Hematopoietic multipotent progenitor cell treated with erythropoietin and hydrocortisone succinate and interleukin-3 and kit ligand, for 17 days (in vitro differentiated cells): ENCODE results near the gene SIL1.
"Not testable (repeated sequence)": the region's sequence is repeated elsewhere in the genome, so short reads cannot be mapped to it uniquely, and the experiment has no call there.

Source experiments
- DNase-seq: peaks from one replicate; pipeline ENCODE4 v3.0.0-alpha.2; 2015; ENCODE audit warnings: low spot score

Gene SIL1

GRCh38 chr5:138937392-138938387, 260.5 kb downstream of the SIL1 start:
- no peak for DNase-seq

GRCh38 chr5:138936968-138937345, 261.2 kb downstream of the SIL1 start:
- DNase-seq = no peak

- no peak for DNase-seq
Measured at GRCh38 chr5:138936225-138936967, 261.8 kb downstream of the SIL1 start.

DNA sequence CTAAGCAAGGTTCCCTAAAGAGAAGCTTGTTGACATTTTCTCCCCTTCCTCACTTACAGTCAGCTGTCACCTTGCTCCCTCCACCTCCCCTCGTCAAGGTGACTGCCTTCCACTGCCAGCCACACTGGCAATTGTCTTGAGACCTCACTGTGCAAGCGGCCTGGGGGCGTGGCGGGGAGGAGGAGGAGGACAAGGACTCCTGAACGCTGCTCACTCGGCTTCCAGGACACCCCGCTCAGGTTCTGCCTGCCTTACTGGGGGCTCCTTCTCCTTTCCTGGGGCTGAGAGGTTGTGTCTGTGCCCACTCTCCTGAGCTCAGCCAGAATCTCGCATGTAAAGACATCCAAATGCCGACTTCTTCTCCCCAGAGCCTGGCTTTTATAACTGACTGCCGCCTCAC, 262.7 kb downstream of the SIL1 start:
- DNase-seq = no peak

DNA sequence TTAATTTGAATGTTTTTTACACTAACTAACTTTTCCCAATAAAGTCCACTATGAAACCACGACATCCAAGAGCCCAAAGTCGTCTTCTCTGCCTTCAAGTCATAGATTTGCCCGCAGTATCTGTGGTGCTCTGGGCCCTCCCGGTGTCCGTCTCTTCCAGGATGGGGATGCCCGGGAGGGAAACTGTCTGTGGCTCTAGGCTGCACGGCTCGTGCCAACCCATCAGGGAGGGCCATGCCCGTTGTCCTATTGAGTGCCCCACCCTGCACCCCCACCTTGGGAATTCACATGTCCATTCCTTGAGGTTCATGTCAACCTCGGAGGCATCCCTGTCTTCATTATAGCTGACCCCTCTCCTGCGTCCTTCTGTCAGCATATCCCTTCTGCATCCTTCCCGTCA, 263.2 kb downstream of the SIL1 start:
- DNase-seq = no peak

GRCh38 chr5:138933522-138934290, 264.5 kb downstream of the SIL1 start:
- no peak for DNase-seq

GRCh38 chr5:138932171-138932810, 265.9 kb downstream of the SIL1 start:
- DNase-seq = no peak

DNA sequence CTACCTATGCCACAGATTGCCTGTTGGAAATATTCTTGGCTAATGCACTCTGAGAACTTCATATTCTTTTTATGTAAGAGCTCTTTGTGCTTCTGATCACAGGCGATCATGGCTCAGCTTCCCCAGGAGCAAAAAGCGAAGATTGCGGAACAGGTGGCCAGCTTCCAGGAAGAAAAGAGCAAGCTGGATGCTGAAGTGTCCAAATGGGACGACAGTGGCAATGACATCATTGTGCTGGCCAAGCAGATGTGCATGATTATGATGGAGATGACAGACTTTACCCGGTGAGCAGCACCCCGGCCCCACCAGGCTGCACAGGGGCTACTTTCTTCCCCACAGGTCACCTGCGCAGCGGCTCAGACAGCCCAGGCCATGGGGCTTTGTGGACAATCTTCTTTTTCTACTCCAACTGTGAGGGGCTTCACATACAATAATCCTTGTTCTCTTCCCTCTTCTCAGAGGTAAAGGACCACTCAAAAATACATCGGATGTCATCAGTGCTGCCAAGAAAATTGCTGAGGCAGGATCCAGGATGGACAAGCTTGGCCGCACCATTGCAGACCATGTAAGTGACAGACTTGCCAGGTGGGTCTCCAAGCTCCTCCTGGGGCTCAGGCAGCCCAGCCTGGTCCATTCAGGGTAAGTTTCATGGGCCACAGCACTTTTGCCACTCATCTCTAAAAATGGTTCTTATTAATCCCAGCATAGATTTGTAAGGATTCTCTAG, 267.6 kb downstream of the SIL1 start:
- no peak for DNase-seq

DNA sequence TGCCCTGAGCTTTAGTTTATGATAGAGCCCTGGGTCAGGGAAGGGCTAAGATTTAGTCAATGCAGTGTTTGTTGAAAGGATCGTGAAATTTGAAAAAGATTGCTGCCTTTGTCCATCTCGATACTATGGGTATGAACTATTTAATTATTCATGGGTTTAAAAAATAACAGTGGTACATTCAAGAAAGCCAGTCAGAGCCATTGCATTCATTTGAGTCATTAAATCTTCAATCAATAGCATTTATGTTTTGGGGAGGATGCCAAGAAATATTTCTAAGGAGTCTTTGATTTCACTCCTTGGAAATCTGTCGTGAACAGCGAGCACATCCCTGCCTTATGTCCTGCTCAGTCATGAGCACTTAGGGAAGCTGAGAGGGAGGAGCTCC, 268.6 kb downstream of the SIL1 start:
- no peak for DNase-seq

DNA sequence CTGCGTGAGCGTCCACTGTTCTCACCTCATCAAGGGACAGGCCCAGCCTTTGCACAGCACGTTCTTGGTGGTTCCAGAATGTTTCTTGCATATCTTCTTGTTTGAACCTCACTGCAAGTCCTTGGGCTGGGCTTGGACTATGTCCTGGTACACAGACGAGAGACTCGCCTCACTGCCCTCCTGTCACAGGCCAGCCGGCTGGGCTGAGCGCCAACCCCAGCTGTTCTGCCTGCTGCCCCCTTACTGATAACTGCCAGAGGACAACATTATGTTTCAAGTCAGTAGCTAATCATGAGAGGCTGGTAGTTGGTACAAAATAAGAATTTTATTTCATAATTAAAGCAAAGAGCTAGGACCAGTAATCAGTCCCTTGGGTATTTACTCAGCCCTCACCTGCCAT, 270.2 kb downstream of the SIL1 start:
- peak; percentile 78 for DNase-seq

DNA sequence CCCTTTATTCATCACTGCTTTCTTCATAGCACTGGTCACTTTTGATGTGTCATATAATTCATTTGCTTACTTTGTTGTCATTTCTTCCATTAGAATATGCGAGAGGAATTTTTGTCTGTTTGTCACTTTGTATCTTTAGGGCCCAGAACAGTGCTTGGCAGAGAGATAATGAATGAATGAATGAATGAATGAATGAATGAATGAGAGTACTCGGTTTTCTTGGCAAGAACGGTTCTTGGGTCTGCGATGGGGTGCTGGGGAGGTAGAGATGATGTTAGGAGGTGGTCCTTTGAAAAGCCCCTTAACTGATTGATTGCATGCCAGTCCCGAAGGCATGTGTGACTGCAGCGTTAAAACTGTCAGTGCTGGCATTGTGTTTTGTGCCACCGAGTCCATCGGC, 270.6 kb downstream of the SIL1 start:
- DNase-seq = no peak

DNA sequence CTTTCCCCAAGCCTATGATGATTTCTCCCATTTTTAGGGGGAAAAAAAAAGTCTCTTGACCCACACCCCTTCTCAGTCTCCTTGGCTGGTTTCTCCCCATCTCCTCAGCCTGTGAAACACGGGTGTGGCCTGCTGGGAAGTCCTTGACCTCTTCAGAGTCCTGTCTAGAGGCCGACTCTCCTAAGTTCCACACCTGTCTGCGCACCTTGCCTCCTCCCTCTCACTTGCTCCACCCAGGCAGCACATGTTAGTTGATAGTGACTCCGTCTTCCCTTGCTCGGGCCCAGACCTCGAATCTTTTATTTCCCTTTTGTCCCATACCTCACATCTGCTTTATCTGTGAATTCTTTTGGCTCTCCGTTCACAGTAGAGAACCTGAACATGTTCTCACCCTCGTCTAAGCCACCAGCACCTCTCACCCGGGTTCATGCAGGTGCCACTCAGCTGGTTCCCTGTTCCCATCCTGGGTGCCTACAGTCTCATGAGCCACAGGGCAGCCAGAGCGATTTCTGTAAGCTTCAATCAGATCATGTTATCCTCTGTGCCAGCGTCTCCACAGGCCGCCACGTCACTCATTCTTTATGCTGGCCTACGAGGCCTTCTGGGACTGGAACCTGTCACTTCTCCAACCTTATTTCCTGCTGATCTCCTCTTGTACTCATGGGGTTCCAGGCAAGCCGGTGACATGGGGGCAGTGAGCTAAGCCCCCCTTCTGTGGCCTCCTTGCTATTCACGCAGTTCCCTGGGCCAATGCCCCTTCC, 271.3 kb downstream of the SIL1 start:
- no peak for DNase-seq

GRCh38 chr5:138926257-138926656, 271.9 kb downstream of the SIL1 start:
- no peak for DNase-seq

- no peak for DNase-seq
Measured at GRCh38 chr5:138925090-138925635, 273.0 kb downstream of the SIL1 start.

- DNase-seq = no peak
Measured at GRCh38 chr5:138922494-138922893, 275.7 kb downstream of the SIL1 start.

DNA sequence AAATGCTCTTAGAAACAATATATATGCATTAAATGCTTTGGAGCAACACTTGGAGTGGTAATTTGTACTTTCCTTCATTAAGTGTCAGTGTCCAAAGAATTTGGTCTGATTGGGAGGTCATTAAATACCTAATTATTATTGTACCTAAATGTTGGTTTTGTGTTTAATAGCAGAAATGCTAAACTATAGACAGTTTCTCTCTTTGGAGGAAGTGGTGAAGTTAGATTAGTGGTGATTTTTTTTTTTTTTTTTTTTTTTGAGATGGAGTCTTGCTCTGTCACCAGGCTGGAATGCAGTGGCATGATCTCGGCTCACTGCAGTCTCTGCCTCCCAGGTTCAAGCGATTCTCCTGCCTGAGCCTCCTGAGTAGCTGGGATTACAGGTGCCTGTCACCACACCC, 276.8 kb downstream of the SIL1 start:
- not testable (repeated sequence) for DNase-seq

- no peak for DNase-seq
Measured at GRCh38 chr5:138920181-138920580, 278.0 kb downstream of the SIL1 start.

DNA sequence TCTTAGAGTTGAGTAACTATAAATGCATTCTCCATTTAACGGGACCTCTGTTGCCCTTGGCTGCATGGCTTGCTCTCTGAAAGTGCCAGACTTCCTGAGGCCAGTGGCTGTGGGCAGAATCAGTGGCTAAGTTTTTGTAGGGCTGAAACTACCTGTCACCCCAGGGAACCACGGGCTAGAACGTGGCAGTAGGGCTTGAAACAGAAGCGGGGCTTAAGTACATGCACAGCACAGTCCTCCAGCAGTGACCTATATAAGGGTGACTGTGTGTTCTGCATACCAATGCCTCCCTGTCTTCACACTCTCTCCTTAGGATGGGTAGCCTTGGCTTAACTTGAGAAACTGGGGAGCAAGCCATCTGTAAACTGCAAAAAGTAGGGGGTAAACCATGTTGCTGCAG, 279.5 kb downstream of the SIL1 start:
- no peak for DNase-seq

- DNase-seq = no peak
Measured at GRCh38 chr5:138914338-138914737, 283.8 kb downstream of the SIL1 start.

- no peak for DNase-seq
Measured at GRCh38 chr5:138913773-138914172, 284.4 kb downstream of the SIL1 start.
